ENCODE data around the gene FOXN3. TPM values are rescaled to one million over a fixed set of nuclear protein-coding genes. Genes with fewer than 3 reads are reported as not detected.

Gene FOXN3
- total RNA-seq, 1 donor, result 105 TPM

DNA sequence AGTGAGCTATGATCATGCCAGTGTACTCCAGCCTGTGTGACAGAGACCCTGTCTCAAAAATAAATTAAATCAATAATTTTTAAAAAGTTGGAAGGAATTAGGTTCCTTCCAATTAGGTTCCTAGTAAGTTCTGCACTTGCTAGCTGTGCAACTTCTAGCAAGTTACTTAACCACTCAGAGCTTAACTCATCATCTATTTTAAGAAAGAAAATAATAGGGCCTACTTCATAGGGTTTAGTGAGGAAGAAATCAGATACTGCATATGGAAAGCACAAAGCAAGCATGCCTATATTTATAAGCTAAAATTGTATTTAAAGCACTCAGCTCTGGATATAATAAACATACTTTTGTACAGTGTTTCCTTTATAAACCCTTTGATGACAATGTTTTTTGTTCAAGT, 10.7 kb downstream of the FOXN3 start:
- no peaks in the 10 kb centered on the region for H3K27me3 ChIP-seq (ENCODE audit: insufficient read depth, low read length)
- no peak overlapping the region for H3K4me3 ChIP-seq (ENCODE audit: low read length)
- peaks cover 47% of the 10 kb centered on the region for H3K4me1 ChIP-seq (ENCODE audit: insufficient read depth, low read length)
- H3K9me3 ChIP-seq (ENCODE audit: low read depth, low read length), result no peaks in the 10 kb centered on the region

DNA sequence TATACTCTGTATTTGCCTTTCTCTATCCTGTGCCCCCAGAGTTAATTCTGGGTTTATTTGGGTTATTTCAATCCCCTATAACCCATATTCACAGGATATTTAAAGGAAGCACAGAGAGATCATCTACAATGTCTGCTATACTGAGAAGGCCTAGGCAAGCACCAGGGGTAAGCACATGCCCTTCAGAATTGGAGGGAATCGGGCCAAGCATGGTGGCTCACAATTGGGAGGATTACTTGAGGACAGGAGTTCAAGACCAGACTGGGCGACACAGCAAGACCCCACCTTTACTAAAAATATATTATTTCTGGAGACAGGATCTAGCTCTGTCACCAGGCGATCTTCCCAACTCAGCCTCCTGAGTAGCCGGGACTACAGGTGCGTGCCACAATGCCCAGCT, 11.3 kb downstream of the FOXN3 start:
- Histone ChIP-seq H3K4me1 (ENCODE audit: insufficient read depth, low read length) (peaks cover 41% of the 10 kb centered on the region), H3K4me3 (ENCODE audit: low read length) (no peak overlapping the region), H3K27me3 (ENCODE audit: insufficient read depth, low read length) (no peaks in the 10 kb centered on the region), H3K9me3 (ENCODE audit: low read depth, low read length) (no peaks in the 10 kb centered on the region)

DNA sequence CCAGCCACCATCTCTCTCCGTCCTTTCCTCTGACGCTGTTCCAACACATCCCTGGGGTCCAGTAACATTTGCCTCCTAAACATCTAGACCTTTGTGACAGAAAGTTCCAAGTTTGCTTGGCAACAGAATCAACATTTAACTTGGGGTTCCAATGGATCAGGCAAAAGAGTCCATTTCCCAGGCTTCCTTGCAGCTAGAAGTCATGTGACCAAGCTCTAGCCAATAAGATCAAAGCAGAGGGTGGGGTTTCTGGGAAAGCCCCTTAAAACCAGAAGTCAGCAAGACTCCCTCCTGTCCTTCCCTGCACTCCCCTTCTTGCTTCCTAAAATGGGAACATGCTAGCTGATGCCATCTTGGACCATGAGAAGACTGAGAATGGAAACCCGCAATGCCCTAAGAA, 14.7 kb downstream of the FOXN3 start:
- H3K9me3 ChIP-seq (ENCODE audit: low read depth, low read length), result no peaks in the 10 kb centered on the region
- peaks cover 23% of the 10 kb centered on the region for H3K4me1 ChIP-seq (ENCODE audit: insufficient read depth, low read length)
- no peak overlapping the region for H3K4me3 ChIP-seq (ENCODE audit: low read length)
- H3K27me3 ChIP-seq (ENCODE audit: insufficient read depth, low read length), result no peaks in the 10 kb centered on the region

DNA sequence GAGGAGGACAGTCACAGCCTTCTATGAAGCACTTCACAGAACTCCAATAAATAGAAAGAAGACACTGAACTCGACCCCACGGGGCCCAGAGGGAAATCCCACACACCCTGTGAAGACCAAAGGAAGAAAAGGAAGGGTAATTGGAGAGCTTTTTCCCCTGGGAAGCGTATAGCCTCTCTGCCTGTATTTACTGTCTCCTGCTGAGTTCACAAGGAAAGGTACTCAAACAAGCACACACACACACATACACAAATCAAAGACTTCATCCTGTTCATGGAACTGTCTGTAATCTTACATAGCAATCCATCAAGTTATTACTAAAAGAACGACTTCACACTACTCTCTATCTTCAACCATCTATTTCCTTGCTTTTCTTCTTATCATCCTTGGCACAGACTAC, 15.3 kb downstream of the FOXN3 start:
- H3K4me1 ChIP-seq (ENCODE audit: insufficient read depth, low read length), result peaks cover 20% of the 10 kb centered on the region
- no peaks in the 10 kb centered on the region for H3K27me3 ChIP-seq (ENCODE audit: insufficient read depth, low read length)
- no peaks in the 10 kb centered on the region for H3K9me3 ChIP-seq (ENCODE audit: low read depth, low read length)

DNA sequence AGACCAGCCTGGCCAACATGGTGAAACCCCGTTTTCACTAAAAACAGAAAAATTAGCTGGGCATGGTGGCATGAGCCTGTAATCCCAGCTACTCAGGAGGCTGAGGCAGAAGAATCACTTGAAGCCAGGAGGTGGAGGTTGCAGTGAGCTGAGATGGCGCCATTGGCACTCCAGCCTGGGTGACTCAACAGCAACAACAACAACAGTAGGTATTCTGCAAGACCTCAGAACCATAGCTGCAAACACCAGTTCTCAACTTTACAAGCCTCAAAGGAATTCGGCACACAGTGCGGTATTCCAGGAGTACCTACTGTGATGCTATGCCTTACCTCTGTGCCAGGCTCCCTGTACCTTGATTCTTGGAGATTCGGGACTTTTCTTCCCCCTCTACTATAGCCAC, 15.8 kb downstream of the FOXN3 start:
- no peaks in the 10 kb centered on the region for H3K27me3 ChIP-seq (ENCODE audit: insufficient read depth, low read length)
- H3K9me3 ChIP-seq (ENCODE audit: low read depth, low read length), result no peaks in the 10 kb centered on the region
- H3K4me1 ChIP-seq (ENCODE audit: insufficient read depth, low read length), result peaks cover 20% of the 10 kb centered on the region
- H3K4me3 ChIP-seq (ENCODE audit: low read length), result no peak overlapping the region

More for the DNA sequence above, 15.3 kb downstream of the FOXN3 start:
- H3K4me3 ChIP-seq (ENCODE audit: low read length), result no peak overlapping the region

DNA sequence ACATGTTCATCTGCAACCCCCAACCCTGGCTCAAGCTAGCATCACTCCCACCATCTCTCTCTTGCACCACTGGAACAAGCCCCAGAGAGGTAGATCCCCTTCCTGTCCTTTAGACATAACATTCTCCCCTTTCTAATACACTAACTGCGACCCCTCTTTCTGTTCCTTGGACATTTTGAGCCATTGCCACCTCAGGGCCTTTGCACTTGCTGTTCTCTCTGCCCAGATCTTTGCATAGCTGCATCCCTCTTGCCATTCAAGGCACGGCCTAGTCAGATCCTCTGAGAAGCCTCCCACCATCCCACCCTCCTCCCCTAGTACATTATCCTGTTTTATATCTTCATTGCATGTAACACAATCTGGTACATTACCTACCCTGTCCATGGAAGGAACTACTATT, 16.5 kb downstream of the FOXN3 start:
- H3K4me1 ChIP-seq (ENCODE audit: insufficient read depth, low read length), result peaks cover 20% of the 10 kb centered on the region
- no peaks in the 10 kb centered on the region for H3K9me3 ChIP-seq (ENCODE audit: low read depth, low read length)
- no peak overlapping the region for H3K4me3 ChIP-seq (ENCODE audit: low read length)
- H3K27me3 ChIP-seq (ENCODE audit: insufficient read depth, low read length), result no peaks in the 10 kb centered on the region

DNA sequence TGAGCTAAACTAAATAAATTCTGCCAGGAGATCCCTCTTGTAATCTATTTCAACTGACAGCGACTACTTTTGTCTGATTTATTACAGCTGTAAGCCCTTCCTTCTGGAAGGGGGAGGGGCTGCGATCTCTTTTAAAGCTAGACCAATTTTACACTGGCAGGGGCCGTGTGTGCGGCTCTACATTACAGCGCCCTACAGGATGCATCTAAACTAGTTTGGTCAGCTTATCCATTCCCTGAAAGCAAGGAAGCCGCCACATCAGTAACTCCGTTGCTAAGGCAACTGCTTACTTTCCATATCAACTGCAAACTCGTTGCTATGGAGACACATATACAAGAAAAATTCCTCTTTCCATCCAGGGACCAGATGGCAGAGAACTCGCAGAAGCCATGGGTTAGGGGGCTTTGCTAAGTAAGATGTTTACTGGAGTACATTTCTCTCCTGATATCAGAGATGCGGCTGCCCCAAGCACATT, 17.4 kb downstream of the FOXN3 start:
- no peaks in the 10 kb centered on the region for H3K9me3 ChIP-seq (ENCODE audit: low read depth, low read length)

DNA sequence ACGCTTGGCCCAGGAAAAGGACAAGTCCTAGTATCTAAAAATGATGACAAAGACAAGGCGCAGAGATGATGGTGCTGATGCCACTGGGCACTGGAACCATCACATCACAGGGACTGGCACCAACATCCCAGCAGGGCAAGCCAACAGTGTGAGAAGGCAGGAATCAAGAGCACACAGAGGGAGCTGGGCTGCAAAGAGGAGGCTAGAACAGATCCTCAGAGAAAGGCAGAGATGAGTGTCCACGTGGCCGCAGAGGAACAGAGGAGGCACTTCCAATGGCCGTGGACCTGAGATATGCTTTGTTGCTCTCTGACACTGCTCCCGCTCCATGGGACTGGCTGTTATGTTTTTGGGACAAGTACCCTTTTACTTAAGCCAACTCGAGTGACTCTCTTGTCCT, 17.9 kb downstream of the FOXN3 start:
- Histone ChIP-seq H3K9me3 (ENCODE audit: low read depth, low read length) (no peaks in the 10 kb centered on the region), H3K4me3 (ENCODE audit: low read length) (no peak overlapping the region), H3K4me1 (ENCODE audit: insufficient read depth, low read length) (peaks cover 31% of the 10 kb centered on the region), H3K27me3 (ENCODE audit: insufficient read depth, low read length) (no peaks in the 10 kb centered on the region)

More for the DNA sequence above, 17.4 kb downstream of the FOXN3 start:
- H3K27me3 ChIP-seq (ENCODE audit: insufficient read depth, low read length), result no peaks in the 10 kb centered on the region
- no peak overlapping the region for H3K4me3 ChIP-seq (ENCODE audit: low read length)
- peaks cover 28% of the 10 kb centered on the region for H3K4me1 ChIP-seq (ENCODE audit: insufficient read depth, low read length)

DNA sequence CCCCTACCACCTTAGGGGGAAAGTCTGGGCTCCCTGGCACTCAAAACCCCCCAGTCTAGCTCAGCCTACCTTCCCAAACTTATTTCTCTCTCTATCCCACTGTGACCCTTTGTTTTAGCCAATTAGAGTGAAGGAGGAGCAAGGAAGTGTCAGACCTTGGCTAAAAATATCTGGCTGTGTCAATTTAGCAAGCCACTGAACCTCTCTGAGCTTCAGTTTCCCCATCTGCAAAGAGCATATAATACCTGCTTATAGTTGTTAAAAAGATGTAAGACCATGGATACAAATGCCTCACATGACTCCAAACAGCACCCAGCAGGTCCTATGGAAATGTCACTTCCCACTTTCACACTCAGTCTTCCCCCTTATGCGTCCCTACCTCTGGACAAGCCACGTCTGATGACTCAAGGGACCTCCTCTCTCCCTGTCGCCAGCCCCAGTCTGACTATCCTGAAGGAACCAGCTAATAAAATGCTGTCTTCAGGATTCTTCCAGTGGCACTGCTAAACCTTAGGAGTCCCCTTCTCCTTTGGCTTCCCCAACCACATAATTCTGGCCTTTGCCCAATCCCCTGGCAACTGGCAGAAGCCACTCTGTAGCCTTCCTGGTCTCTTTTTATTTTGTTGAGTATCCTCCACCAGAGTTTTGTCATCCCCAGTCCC, 19.3 kb downstream of the FOXN3 start:
- peaks cover 40% of the 10 kb centered on the region for H3K4me1 ChIP-seq (ENCODE audit: insufficient read depth, low read length)
- H3K4me3 ChIP-seq (ENCODE audit: low read length), result no peak overlapping the region
- H3K9me3 ChIP-seq (ENCODE audit: low read depth, low read length), result no peaks in the 10 kb centered on the region
- no peaks in the 10 kb centered on the region for H3K27me3 ChIP-seq (ENCODE audit: insufficient read depth, low read length)

DNA sequence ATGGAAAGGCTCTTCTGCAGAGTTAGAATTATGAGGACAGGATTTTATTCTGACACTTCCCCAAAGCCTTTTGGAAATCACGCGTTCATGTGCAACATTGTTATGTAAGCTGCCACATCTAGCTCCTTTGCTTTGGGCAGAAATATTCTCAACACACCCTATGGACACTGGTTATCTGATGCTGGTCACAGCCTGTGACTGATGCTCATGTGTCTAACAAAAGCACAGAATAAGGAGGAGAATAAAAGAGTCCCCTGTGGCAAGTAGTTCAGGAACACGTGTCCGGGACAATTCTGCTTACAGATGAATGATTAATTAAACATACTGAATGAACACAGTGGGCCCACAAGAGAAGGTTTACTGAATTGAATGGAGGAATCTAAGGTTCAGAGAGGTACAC, 22.1 kb downstream of the FOXN3 start:
- no peak overlapping the region for H3K4me3 ChIP-seq (ENCODE audit: low read length)
- no peaks in the 10 kb centered on the region for H3K27me3 ChIP-seq (ENCODE audit: insufficient read depth, low read length)
- peaks cover 40% of the 10 kb centered on the region for H3K4me1 ChIP-seq (ENCODE audit: insufficient read depth, low read length)
- H3K9me3 ChIP-seq (ENCODE audit: low read depth, low read length), result no peaks in the 10 kb centered on the region

DNA sequence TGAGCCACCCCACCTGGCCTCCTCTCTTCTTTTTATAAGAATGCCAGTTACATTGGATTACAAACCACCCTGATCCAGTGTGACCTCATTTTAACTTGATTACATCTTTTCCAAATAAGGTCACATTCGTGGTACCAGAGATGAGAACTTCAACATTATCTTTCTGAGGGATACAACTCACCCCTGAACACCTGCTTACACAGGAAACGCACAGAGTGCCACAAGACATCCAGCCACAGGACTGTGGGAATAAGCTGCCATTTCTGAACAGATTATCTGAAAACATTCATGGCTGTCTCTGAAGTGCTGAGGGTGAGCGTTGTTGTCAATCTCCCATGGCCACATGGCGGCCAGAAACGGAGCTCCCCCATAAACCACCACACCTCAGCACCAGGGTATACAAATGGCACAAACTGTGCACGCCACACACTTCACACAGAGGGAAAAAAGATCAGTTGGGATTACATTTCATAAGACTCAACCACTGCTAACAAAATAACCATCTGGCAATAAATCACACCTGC, 23.7 kb downstream of the FOXN3 start:
- no peaks in the 10 kb centered on the region for H3K9me3 ChIP-seq (ENCODE audit: low read depth, low read length)
- peaks cover 37% of the 10 kb centered on the region for H3K4me1 ChIP-seq (ENCODE audit: insufficient read depth, low read length)
- H3K27me3 ChIP-seq (ENCODE audit: insufficient read depth, low read length), result no peaks in the 10 kb centered on the region
- H3K4me3 ChIP-seq (ENCODE audit: low read length), result no peak overlapping the region

DNA sequence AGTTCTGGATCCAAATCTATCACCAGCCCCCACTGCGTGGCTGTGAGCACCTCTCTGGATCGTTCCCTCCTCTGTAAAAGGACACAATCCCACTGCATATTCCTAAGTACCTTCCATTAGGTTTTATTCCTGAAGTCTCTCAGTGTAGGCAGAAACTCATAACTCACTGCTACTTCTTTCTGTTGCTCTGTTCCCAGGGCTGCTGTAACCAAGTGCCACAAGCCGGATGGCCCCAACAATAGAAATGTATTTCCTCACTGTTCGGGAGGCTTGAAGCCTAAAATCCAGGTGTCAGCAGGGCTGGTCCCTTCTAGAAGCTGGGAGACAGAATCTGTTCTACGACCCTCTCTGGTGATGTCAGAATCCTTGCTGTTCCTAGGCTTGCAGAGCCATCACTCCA, 24.9 kb downstream of the FOXN3 start:
- Histone ChIP-seq H3K27me3 (ENCODE audit: insufficient read depth, low read length) (no peaks in the 10 kb centered on the region), H3K9me3 (ENCODE audit: low read depth, low read length) (no peaks in the 10 kb centered on the region), H3K4me1 (ENCODE audit: insufficient read depth, low read length) (peaks cover 26% of the 10 kb centered on the region), H3K4me3 (ENCODE audit: low read length) (no peak overlapping the region)

DNA sequence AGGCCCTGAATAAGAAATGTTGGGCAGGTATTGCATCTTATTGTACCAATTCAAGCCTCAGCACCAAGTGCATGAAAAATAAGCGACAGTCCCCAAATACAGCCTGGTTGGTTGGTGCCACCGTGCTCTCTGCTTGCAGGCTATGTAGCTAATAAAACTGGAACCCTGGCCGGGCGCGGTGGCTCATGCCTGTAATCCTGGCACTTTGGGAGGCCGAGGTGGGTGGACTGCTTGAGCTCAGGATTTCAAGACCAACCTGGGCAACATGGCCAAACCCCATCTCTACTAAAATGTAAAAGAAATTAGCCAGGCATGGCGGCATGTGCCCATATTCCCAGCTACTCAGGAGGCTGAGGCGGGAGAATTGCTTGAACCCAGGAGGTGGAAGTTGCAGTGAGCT, 25.5 kb downstream of the FOXN3 start:
- H3K4me1 ChIP-seq (ENCODE audit: insufficient read depth, low read length), result peaks cover 30% of the 10 kb centered on the region
- no peaks in the 10 kb centered on the region for H3K9me3 ChIP-seq (ENCODE audit: low read depth, low read length)
- no peaks in the 10 kb centered on the region for H3K27me3 ChIP-seq (ENCODE audit: insufficient read depth, low read length)
- H3K4me3 ChIP-seq (ENCODE audit: low read length), result no peak overlapping the region

DNA sequence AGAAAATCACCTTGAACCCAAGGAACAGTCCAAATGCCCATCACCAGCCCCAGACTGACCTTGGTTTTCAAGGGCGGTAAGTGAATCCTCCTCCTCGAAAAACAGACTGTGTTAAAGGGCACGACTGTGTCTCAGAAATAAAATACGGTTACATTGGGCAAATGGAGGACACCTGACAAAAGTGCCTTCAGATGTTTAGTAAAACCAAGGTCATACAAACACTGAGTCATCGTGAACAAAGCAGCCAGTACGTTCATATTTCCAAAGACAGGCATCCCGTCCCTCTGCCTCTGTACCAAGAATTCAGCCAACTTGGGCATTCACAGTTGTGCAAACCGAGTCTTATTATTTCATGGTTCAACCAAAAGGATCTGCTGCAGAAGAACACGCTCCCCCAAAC, 25.9 kb downstream of the FOXN3 start:
- Histone ChIP-seq H3K9me3 (ENCODE audit: low read depth, low read length) (no peaks in the 10 kb centered on the region), H3K27me3 (ENCODE audit: insufficient read depth, low read length) (no peaks in the 10 kb centered on the region)

DNA sequence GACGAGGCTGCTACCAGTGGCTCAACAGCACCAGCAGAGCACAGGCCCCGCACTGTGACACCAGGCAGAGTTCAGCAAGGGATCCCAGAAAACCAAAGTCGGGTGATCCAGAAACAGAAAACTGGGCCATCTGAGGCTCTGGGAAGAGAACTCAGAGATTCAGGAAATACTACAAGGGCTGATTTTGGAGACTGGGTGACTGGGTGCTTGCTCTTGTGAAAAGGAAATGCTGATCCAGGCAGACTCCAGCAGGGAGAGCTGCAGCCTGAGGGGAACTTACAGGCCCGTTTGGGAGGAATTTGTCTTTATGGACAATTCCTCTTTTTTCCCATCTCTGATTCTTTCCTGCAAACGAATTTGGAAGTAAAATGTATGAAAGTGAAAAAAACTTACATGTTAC, 28.2 kb downstream of the FOXN3 start:
- Histone ChIP-seq H3K27me3 (ENCODE audit: insufficient read depth, low read length) (no peaks in the 10 kb centered on the region), H3K4me3 (ENCODE audit: low read length) (no peak overlapping the region), H3K4me1 (ENCODE audit: insufficient read depth, low read length) (peaks cover 35% of the 10 kb centered on the region), H3K9me3 (ENCODE audit: low read depth, low read length) (no peaks in the 10 kb centered on the region)

More for the DNA sequence above, 25.9 kb downstream of the FOXN3 start:
- H3K4me1 ChIP-seq (ENCODE audit: insufficient read depth, low read length), result peaks cover 35% of the 10 kb centered on the region
- no peak overlapping the region for H3K4me3 ChIP-seq (ENCODE audit: low read length)

All from mononuclear cell (primary cell).